Stimulated activated CD8-positive, alpha-beta memory T cell treated with anti-CD3 and anti-CD28 coated beads, Interleukin-15, amount 100 ng/mL, for 1 hour (primary cell): ENCODE results near the gene HBA1.
"Not testable (repeated sequence)": the region's sequence is repeated elsewhere in the genome, so short reads cannot be mapped to it uniquely, and the experiment has no call there.

Experiments used
- DNase-seq: peaks from one replicate; pipeline ENCODE4 v3.0.0-alpha.2; 2020; ENCODE audit warnings: low read depth

HBA1 gene

DNA sequence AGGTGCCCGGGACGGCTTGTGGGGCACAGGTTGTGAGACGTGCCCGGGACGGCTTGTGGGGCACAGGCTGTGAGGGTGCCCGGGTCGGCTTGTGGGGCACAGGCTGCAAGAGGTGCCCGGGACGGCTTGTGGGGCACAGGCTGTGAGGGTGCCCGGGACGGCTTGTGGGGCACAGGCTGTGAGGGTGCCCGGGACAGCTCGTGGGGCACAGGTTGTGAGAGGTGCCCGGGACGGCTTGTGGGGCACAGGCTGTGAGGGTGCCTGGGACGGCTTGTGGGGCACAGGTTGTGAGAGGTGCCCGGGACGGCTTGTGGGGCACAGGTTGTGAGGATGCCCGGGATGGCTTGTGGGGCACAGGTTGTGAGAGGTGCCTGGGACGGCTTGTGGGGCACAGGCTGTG is 16.2 kb upstream of the HBA1 start:
- not testable (repeated sequence) for DNase-seq

DNA sequence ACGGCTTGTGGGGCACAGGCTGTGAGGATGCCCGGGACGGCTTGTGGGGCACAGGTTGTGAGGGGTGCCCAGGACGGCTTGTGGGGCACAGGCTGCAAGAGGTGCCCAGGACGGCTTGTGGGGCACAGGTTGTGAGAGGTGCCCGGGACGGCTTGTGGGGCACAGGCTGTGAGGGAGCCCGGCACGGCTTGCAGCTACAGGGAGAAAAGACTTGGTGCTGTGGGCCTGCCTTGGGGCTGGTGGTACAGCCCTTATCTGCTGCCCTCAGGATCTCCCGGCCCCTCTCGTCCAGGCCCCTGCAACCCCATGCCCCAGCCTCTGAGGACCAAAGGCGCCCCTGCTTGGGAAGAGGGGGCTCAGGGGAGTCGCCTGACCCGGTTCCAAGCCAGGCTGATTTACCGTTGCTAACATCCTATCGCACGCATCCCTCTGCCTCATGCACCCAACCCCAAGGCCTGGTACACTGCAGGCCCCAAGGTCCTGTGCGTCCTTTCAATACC is 15.7 kb upstream of the HBA1 start:
- no peak for DNase-seq

DNA sequence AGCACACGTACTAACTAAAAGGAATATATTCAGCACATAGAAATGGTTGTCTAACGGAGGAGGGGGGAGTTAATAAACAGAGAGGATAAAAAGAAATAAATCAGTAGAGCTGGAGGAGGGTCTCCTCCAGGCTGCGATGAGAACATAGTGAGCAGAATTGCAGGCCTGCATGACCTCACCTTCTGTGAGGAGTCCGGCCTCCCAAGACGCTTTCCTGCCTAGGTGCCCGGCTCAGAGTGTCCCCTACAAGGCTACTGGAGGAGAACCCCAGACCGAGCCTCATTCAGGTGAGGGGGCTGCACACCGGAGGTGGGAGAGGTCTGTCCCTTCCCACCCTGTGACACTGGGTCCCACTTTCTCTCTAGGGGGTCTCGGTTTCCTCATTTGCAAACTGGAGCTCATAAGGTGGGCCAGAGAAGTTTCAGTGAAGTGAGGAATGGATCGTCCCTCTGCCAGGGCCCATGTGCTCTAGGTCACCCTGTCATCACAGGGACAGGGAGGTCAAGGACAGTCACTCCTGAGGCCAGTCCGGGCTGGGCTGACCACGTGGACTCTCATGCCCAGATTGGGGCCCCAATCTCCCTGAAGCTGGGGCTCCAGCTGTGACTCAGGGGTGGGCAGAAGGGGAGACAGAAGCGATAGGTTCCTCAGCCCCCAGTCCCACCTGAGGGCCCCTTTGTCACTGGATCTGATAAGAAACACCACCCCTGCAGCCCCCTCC is 14.0 kb upstream of the HBA1 start:
- no peak for DNase-seq

DNA sequence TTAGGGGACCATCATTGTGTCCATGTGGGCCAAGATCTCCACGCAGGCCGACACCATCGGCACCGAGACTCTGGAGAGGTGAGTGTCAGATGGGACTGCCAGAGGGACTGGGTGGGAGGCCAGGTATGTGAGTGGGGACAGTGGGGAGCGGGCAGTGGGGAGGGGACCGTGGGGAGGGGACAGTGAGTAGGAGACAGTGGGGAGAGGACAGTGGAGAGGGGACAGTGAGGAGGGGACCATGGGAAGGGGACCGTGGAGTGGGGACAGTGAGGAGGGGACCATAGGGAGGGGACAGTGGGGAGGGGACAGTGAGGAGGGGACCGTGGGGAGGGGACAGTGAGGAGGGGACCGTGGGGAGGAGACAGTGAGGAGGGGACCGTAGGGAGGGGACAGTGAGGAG is 13.3 kb upstream of the HBA1 start:
- DNase-seq = not testable (repeated sequence)

DNA sequence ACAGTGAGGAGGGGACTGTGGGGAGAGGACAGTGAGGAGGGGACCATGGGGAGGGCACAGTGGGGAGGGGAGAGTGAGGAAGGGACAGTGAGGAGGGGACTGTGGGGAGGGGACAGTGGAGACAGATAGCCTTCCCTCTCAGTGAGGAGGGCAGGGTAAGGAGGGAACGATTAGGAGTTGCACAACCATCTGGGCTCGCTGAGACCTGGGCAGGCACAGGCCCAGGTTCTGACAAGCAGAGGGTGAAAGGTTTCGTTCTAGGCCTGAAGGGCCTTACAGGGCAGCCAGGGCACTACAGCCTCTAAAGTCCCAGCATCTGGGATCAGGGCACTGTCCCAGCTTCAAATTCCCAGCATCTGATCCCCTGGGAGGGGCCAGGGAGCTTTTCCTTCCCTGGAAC is 12.8 kb upstream of the HBA1 start:
- not testable (repeated sequence) for DNase-seq

DNA sequence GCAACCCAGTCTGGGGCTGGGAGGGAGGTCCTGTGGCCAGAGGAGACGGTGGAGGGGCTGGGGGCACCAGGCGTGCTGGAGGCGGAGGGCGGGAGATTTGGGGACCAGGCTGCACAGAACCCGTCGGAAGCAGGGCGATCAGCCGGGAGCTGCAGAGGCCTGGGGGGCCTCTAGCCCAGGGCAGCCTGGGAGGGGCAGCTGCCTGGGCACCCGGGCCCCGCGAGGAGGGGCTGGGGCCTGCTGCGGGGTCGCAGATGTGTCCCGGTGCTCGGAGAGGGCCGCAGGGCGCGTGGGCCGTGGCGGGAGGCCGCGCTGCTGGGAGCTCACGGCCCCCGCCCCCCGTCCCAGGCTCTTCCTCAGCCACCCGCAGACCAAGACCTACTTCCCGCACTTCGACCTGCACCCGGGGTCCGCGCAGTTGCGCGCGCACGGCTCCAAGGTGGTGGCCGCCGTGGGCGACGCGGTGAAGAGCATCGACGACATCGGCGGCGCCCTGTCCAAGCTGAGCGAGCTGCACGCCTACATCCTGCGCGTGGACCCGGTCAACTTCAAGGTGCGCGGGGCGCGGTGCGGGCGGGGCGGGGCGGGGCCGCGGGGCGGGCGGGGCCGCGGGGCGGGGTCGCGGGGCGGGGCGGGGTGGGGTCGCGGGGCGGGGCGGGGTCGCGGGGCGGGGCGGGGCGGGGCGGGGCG is 12.2 kb upstream of the HBA1 start:
- not testable (repeated sequence) for DNase-seq

DNA sequence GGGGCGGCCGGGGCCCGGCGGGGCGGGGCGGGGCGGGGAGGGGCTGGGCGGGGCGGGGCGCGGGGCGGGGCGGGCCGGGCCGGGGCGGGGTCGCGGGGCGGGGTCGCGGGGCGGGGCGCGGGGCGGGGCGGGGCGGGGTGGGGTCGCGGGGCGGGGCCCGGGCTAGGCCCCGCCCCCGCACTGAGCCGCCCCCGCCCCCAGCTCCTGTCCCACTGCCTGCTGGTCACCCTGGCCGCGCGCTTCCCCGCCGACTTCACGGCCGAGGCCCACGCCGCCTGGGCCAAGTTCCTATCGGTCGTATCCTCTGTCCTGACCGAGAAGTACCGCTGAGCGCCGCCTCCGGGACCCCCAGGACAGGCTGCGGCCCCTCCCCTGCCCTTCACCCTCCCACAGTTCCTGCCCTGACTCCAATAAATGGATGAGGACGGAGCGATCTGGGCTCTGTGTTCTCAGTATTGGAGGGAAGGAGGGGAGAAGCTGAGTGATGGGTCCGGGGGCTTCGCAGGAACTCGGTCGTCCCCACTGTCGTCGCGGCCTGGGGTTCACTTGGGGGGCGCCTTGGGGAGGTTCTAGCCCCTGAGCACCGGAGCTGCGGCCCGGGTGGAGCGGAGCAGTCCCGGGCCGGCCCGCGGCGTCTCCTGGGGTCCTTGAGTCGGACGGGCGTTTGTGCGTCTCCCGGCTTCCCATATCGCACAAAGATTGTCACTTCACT is 11.5 kb upstream of the HBA1 start:
- DNase-seq = no peak

DNA sequence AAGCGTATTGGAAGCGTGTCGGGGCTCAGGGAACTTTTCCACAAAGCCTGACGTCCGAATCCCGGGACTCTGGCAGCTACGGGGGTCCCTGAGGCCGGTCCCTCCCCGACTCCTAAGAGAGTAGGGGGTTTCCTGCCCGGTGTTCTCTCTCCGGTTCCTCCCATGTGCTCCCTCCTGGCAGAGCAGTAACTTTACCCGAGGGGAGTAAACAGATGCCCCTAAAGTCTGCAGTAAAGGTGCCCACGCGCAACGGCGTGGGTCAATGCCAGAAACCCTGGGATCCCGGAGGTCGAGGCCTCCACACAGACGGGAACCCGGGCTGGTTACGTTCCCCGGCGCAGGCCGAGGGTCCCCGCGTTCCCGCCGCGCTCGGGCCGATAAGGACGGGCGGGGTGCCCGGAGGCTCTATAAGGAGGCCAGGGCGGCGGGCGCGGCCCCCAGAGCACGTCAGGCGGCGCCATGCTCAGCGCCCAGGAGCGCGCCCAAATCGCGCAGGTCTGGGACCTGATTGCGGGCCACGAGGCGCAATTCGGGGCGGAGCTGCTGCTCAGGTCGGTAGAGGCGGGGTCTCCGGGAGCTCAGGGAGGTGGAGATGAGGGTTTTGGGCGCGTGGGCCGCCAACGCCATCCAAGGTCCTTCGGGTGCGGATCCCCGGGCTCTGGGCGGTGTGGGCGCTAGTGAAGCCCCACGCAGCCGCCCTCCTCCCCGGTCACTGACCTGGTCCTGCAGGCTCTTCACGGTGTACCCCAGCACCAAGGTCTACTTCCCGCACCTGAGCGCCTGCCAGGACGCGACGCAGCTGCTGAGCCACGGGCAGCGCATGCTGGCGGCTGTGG is 10.7 kb upstream of the HBA1 start, which contains the start of gene HBM:
TSS of gene HBM (plus strand) at position 440 of the 836 bp plus-strand sequence. CDS start at position 460, 20 bp downstream.
- DNase-seq = no peak

DNA sequence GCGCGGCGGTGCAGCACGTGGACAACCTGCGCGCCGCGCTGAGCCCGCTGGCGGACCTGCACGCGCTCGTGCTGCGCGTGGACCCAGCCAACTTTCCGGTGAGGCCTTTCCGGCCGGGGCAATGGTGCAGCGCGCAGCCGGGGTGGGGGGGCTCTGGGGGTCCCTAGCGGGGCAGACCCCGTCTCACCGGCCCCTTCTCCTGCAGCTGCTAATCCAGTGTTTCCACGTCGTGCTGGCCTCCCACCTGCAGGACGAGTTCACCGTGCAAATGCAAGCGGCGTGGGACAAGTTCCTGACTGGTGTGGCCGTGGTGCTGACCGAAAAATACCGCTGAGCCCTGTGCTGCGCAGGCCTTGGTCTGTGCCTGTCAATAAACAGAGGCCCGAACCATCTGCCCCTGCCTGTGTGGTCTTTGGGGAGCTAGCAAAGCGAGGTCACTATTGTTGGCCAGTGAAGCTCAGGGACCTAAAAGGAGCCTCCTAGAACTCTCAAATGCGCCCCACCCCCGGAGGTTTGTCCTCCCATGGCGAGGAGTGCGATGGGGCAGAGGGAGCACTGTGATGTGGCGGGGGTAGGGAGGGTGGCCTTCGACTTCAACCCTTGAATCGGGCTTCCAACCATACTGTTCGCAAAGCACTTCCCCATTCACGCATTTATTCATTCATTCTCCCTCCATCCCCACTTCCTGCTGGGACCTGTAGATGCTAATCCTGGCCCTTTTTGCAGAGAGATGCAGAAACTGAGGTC is 9.9 kb upstream of the HBA1 start:
- DNase-seq = no peak

DNA sequence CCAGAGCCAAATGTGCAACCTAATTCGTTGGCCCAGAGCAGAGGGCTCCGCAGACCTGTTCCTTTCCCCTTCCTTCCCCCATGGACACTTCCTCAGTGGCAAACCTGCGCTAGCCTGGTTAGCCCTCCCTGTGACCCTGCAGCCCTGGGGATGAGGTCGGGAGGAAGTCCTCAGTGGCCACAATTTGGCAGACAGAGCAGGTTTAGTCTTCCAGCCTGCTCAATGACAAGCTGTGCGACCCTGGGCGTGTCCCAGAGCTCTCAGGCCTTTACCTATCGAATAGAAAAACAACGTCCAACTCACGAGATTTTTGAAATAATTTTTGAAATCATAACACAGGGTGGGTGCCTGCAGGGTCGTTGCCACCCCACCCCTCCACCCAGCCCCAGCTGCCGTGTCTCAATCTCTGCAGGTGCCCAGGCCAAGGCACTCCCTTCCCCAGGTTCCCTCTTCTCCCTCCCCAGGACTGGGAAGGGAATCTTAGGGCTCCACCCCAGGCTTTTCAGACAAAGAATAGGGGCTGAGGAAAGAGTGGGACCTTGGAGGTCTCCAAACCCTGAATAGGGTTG is 9.3 kb upstream of the HBA1 start:
- no peak for DNase-seq

DNA sequence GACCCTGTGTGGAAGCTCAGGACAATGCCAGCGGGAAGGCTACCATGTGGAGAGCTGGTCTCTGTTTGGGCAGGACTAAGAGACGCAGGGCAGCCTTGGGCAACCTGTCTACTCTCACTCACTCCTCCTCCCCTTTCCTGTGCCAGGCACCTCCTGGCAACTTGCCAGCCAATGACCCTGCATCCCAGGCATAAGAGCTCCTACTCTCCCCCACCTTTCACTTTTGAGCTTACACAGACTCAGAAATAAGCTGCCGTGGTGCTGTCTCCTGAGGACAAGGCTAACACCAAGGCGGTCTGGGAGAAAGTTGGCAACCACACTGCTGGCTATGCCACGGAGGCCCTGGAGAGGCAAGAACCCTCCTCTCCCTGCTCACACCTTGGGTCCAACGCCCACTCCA is 8.1 kb upstream of the HBA1 start:
- DNase-seq = no peak

DNA sequence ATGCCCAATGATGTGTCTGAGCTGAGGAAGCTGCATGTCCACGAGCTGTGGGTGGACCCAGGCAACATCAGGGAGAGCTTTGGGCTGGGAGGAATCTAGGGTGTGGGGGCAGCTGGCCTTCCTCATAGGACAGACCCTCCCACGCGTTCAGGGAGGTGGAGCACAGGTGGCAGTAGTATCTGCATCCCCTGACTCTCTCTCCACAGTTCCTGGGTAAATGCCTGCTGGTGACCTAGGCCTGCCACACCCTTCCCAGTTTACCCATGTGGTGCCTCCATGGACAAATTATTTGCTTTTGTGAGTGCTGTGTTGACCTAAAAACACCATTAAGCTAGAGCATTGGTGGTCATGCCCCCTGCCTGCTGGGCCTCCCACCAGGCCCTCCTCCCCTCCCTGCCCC is 7.5 kb upstream of the HBA1 start:
- no peak for DNase-seq

DNA sequence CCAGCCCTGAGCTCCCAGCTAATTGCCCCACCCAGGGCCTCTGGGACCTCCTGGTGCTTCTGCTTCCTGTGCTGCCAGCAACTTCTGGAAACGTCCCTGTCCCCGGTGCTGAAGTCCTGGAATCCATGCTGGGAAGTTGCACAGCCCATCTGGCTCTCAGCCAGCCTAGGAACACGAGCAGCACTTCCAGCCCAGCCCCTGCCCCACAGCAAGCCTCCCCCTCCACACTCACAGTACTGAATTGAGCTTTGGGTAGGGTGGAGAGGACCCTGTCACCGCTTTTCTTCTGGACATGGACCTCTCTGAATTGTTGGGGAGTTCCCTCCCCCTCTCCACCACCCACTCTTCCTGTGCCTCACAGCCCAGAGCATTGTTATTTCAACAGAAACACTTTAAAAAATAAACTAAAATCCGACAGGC is 6.4 kb upstream of the HBA1 start:
- not testable (repeated sequence) for DNase-seq

DNA sequence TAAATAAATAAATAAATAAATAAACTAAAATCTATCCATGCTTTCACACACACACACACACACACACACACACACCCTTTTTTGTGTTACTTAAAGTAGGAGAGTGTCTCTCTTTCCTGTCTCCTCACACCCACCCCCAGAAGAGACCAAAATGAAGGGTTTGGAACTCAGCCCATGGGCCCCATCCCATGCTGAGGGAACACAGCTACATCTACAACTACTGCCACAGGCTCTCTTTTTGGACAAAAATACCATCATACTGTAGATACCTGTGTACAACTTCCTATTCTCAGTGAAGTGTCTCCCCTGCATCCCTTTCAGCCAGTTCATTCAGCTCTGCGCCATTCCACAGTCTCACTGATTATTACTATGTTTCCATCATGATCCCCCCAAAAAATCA is 5.7 kb upstream of the HBA1 start:
- no peak for DNase-seq

DNA sequence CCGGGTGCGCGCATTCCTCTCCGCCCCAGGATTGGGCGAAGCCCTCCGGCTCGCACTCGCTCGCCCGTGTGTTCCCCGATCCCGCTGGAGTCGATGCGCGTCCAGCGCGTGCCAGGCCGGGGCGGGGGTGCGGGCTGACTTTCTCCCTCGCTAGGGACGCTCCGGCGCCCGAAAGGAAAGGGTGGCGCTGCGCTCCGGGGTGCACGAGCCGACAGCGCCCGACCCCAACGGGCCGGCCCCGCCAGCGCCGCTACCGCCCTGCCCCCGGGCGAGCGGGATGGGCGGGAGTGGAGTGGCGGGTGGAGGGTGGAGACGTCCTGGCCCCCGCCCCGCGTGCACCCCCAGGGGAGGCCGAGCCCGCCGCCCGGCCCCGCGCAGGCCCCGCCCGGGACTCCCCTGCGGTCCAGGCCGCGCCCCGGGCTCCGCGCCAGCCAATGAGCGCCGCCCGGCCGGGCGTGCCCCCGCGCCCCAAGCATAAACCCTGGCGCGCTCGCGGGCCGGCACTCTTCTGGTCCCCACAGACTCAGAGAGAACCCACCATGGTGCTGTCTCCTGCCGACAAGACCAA is 4.0 kb upstream of the HBA1 start, which contains the start of gene HBA2:
TSS of gene HBA2 (plus strand) at position 503 of the 568 bp plus-strand sequence. CDS start at position 540, 37 bp downstream.
- not testable (repeated sequence) for DNase-seq

DNA sequence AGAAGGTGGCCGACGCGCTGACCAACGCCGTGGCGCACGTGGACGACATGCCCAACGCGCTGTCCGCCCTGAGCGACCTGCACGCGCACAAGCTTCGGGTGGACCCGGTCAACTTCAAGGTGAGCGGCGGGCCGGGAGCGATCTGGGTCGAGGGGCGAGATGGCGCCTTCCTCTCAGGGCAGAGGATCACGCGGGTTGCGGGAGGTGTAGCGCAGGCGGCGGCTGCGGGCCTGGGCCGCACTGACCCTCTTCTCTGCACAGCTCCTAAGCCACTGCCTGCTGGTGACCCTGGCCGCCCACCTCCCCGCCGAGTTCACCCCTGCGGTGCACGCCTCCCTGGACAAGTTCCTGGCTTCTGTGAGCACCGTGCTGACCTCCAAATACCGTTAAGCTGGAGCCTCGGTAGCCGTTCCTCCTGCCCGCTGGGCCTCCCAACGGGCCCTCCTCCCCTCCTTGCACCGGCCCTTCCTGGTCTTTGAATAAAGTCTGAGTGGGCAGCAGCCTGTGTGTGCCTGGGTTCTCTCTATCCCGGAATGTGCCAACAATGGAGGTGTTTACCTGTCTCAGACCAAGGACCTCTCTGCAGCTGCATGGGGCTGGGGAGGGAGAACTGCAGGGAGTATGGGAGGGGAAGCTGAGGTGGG is 3.1 kb upstream of the HBA1 start:
- DNase-seq = not testable (repeated sequence)

DNA sequence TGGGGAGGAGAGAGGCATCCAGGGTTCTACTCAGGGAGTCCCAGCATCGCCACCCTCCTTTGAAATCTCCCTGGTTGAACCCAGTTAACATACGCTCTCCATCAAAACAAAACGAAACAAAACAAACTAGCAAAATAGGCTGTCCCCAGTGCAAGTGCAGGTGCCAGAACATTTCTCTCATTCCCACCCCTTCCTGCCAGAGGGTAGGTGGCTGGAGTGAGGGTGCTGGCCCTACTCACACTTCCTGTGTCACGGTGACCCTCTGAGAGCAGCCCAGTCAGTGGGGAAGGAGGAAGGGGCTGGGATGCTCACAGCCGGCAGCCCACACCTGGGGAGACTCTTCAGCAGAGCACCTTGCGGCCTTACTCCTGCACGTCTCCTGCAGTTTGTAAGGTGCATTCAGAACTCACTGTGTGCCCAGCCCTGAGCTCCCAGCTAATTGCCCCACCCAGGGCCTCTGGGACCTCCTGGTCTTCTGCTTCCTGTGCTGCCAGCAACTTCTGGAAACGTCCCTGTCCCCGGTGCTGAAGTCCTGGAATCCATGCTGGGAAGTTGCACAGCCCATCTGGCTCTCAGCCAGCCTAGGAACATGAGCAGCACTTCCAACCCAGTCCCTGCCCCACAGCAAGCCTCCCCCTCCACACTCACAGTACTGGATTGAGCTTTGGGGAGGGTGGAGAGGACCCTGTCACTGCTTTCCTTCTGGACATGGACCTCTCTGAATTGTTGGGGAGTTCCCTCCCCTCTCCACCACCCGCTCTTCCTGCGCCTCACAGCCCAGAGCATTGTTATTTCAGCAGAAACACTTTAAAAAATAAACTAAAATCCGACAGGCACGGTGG is 2.3 kb upstream of the HBA1 start:
- not testable (repeated sequence) for DNase-seq

DNA sequence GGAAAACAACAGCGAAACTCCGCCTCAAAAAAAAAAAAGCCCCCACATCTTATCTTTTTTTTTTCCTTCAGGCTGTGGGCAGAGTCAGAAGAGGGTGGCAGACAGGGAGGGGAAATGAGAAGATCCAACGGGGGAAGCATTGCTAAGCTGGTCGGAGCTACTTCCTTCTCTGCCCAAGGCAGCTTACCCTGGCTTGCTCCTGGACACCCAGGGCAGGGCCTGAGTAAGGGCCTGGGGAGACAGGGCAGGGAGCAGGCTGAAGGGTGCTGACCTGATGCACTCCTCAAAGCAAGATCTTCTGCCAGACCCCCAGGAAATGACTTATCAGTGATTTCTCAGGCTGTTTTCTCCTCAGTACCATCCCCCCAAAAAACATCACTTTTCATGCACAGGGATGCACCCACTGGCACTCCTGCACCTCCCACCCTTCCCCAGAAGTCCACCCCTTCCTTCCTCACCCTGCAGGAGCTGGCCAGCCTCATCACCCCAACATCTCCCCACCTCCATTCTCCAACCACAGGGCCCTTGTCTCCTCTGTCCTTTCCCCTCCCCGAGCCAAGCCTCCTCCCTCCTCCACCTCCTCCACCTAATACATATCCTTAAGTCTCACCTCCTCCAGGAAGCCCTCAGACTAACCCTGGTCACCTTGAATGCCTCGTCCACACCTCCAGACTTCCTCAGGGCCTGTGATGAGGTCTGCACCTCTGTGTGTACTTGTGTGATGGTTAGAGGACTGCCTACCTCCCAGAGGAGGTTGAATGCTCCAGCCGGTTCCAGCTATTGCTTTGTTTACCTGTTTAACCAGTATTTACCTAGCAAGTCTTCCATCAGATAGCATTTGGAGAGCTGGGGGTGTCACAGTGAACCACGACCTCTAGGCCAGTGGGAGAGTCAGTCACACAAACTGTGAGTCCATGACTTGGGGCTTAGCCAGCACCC is 1.2 kb upstream of the HBA1 start:
- DNase-seq = no peak
